Neural crest cell (in vitro differentiated cells): ENCODE measurements around the gene TCEAL5. TPM values are rescaled to one million over a fixed set of nuclear protein-coding genes. Genes with fewer than 3 reads are reported as not detected.

Experiments used
- DNase-seq: peaks from one replicate; pipeline ENCODE4 v3.0.0; 2021; ENCODE audit warnings: low read depth, mixed read lengths, low spot score
- H3K27ac Mint-ChIP-seq: one replicate; pipeline ENCODE4 v1.8.0; 2021; ENCODE audit warnings: mild to moderate bottlenecking, mixed read lengths; ENCODE audit not compliant: unreplicated experiment
- H3K27me3 Mint-ChIP-seq: 2 replicates; pipeline ENCODE4 v1.8.0; 2021; ENCODE audit warnings: low read depth, mild to moderate bottlenecking, mixed read lengths
- H3K36me3 Mint-ChIP-seq: 2 replicates; pipeline ENCODE4 v1.8.0; 2021; ENCODE audit warnings: low read depth, mild to moderate bottlenecking, mixed read lengths
- H3K4me1 Mint-ChIP-seq: 2 replicates; pipeline ENCODE4 v1.8.0; 2021; ENCODE audit warnings: mixed read lengths
- H3K4me3 Mint-ChIP-seq: one replicate; pipeline ENCODE4 v1.8.0; 2021; ENCODE audit warnings: mild to moderate bottlenecking, mixed read lengths
- H3K9me3 Mint-ChIP-seq: 2 replicates; pipeline ENCODE4 v1.8.0; 2021; ENCODE audit warnings: mixed read lengths
- CTCF ChIP-seq: fragments of 200-600 bp; sonication (generic); conservative IDR thresholded peaks from 2 replicates; pipeline ENCODE4 v1.5.0; 2021; ENCODE audit warnings: antibody characterized with exemption, mild to moderate bottlenecking
- total RNA-seq: library from RNA; stranded (reverse); gene quantifications from 2 replicates; pipeline ENCODE4 v1.2.1, GENCODE V29; 2021

The TCEAL5 gene
- total RNA-seq, 1 donor from 2014 or later = not detected

- no peak overlapping the region for H3K4me3 Mint-ChIP-seq
- H3K27ac Mint-ChIP-seq = no peak overlapping the region
- peaks cover 4% of the 10 kb centered on the region for H3K36me3 Mint-ChIP-seq
- no peaks in the 10 kb centered on the region for H3K27me3 Mint-ChIP-seq
- H3K9me3 Mint-ChIP-seq = no peaks in the 10 kb centered on the region
- H3K4me1 Mint-ChIP-seq = peaks cover 19% of the 10 kb centered on the region
- TF ChIP-seq CTCF = no peak
- DNase-seq = no peak
These were observed 19.9 kb downstream of the TCEAL5 start for GRCh38 chrX:103256651-103257050.

- DNase-seq = peak; percentile 31
- Mint-ChIP-seq H3K4me1 (peaks cover 19% of the 10 kb centered on the region), H3K27me3 (no peaks in the 10 kb centered on the region), H3K36me3 (peaks cover 4% of the 10 kb centered on the region), H3K4me3 (peak within 1 kb of the TSS; percentile 95), H3K9me3 (no peaks in the 10 kb centered on the region), H3K27ac (peak within 1 kb of the TSS; percentile 99)
- TF ChIP-seq CTCF = no peak
These were observed 21.5 kb downstream of the TCEAL5 start, which contains the start of gene TCEAL8 for GRCh38 chrX:103254921-103255493. Gene TCEAL8 (minus strand): TSS chrX:103255155. CDS start chrX:103253979, 1,176 bp downstream.

GRCh38 chrX:103254171-103254824, 22.3 kb downstream of the TCEAL5 start:
- Mint-ChIP-seq H3K27me3 (no peaks in the 10 kb centered on the region), H3K4me1 (peaks cover 19% of the 10 kb centered on the region), H3K4me3 (peak overlapping the region; percentile 95), H3K9me3 (no peaks in the 10 kb centered on the region), H3K27ac (peak overlapping the region; percentile 99), H3K36me3 (peaks cover 4% of the 10 kb centered on the region)
- TF ChIP-seq CTCF = no peak
- peak; percentile 20 for DNase-seq

- Mint-ChIP-seq H3K36me3 (peaks cover 4% of the 10 kb centered on the region), H3K4me3 (peak overlapping the region; percentile 95), H3K27ac (peak overlapping the region; percentile 99), H3K9me3 (no peaks in the 10 kb centered on the region), H3K4me1 (peaks cover 19% of the 10 kb centered on the region), H3K27me3 (no peaks in the 10 kb centered on the region)
- no peak for TF ChIP-seq CTCF
- DNase-seq = no peak
These were observed 22.9 kb downstream of the TCEAL5 start for GRCh38 chrX:103253608-103254007.

- peaks cover 19% of the 10 kb centered on the region for H3K4me1 Mint-ChIP-seq
- DNase-seq = no peak
- H3K9me3 Mint-ChIP-seq = no peaks in the 10 kb centered on the region
These were observed 25.6 kb downstream of the TCEAL5 start for GRCh38 chrX:103250977-103251376.

More at GRCh38 chrX:103250977-103251376, 25.6 kb downstream of the TCEAL5 start:
- Mint-ChIP-seq H3K27me3 (no peaks in the 10 kb centered on the region), H3K4me3 (no peak overlapping the region), H3K36me3 (peaks cover 4% of the 10 kb centered on the region), H3K27ac (no peak overlapping the region)
- no peak for TF ChIP-seq CTCF
